Activated T-helper 1 cell treated with anti-CD3 and anti-CD28 coated beads, Interleukin-2, amount 50 U/mL, for 16 hours (primary cell): ENCODE measurements around the gene ELL.

ENCODE experiments used
- DNase-seq, 2 donors: peaks; one replicate each; pipeline ENCODE4 v3.0.0-alpha.2; 2020; ENCODE audit warnings: low read depth in 1 of 2, low spot score in 1 of 2

Gene ELL

GRCh38 chr19:18473003-18473705, 48.7 kb downstream of the ELL start:
- DNase-seq, result no peak

DNA sequence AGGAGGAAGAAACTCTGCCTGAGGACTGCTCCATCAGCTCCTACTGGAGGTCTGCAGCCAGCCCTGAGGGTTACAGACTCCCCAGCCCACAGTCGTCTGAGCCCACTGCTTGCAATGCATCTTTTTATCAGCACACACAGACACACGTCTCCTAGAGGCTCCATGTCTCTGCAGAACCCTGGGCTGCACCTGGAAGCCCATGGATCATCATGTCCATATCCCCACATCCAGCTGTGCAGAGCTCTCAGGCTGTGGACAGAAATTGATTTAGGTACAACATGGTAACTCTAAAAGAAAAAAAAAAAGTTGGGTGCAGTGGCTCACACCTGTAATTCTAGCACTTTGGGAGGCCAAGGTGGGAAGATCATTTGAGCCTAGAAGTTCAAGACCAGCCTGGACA, 51.1 kb downstream of the ELL start:
- no peak for DNase-seq

DNA sequence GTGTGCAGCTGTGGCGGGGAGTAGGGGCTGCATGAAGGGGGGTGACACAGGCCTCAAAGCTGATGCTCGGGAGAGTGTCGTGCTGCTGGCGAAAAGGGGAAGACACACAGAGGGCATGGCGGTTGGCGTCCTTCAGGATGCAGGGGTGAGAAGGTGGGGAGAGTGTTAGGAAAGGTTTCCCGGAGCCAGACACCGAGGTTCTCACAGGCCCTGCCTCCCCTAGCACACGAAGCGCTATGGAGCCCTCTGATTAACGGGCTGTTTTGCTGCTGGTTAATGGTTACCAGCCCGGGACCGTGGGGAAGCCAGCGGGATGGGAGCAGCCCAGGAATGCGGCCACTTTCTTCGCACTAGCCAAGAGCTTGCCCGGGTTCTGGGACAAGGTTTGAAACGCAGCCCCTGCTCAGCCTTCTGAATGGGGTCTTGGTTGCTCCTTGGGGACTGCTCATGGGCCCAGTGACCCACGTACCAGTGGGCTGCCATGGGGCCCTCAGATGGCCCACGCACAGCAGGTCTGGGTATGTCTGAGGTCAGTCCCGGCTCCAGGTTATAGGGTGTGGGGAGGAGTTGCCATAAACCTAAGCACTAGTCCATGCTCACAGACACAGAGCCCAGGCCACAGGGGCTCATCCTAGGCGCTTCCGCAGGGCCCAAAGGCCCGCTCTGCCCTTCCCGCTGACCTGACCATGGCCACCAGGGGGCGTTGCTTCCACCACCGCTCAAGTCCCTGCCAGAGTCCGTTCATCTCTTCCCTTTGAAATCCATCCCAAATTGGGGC, 52.6 kb downstream of the ELL start:
- peak; percentile 45 to 48 for DNase-seq

GRCh38 chr19:18468517-18468916, 53.4 kb downstream of the ELL start:
- DNase-seq, result no peak

GRCh38 chr19:18467978-18468377, 53.9 kb downstream of the ELL start:
- no peak for DNase-seq

GRCh38 chr19:18466354-18466753, 55.5 kb downstream of the ELL start:
- no peak for DNase-seq

DNA sequence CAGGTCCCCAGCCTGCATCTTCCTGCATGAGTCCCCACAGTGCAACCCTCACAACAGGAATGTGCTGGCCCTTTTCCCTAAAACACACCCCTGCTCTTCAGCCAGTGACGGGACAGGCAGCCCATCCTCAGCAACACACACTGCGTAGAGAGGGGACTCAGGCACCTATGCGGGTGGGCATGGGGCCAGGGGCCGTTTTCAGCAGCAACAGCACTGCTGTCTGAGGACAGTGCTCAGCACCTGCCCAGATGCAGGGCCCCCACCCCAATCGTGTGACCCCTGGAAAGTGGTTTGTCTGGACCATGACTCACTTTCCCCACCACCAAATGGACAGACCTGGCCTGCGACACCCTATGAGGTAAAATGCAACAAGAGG, 55.9 kb downstream of the ELL start:
- no peak for DNase-seq

DNA sequence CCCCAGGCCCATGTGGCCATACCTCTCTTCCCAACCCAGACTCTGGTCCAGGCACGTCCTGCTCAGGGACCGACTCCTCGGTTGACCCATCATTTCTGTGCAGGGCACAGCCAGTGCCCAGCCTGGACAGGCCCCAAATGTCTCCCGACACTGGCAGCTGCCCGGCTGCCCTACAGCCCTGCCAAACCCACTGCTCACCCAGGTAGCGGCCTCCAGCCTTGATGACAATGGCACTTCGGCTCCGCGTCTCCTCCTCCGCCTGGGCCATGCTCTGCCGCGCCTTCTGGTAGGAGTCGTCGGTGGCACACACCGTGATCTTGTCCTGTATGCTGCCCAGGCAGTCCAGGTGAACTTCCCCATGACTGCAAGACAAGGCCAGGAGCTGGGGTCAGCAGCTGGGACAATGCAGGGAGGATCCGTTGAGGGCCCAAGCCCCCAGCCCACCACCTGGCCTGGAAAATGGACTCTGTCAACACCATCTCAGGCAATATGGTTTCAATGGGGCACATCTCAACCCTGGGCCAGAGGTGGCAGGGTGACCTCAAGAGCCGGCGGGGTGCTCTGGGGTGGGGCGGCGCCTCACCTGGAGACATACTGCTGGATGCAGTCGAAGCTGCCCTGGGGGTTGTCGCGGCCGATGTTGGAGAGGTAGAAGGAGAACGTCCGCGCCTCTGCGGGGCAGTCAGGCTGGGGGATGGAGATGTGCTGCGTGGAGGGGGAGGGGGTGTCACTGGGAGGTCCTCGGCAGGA, 56.5 kb downstream of the ELL start:
- no peak for DNase-seq

GRCh38 chr19:18464646-18465045, 57.2 kb downstream of the ELL start:
- DNase-seq, result no peak

DNA sequence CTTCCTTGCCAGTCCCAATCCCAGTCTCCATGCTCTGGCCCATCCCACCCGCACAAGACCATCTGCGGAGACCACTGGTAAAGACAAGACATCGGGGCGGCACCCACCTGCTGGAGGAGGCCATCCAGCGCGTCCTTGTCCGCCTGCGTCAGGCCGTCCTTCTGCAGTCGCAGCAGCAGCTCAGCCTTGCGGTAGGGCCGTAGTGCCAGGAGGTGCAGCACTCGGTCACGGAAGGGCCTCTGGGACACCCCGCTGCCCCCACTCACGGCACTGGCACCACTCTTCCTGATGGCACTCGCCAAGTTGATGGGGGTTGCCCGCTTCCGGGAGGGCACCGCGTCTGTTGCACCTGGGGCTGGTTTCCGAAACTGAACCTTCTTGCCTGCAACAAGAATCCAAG, 60.4 kb downstream of the ELL start:
- no peak for DNase-seq

DNA sequence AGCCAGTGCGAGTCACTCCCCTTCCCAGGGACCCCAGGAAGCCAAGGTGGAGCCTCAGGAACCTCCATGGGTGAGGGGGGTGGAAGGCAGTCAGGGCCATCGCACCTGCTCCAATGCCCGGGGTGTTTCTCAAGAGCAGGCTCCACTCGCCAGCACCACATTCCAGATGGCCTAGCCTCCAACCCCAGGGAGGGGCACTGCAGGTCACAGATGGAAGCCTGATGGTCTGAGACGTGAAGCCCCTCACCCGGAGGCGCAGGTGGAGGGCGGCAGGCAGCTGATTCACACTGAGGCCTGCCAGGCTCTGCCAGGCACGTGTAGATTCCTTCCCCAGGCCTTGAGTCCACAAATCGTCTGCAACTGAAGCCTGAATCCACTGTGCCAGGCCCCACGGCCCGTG, 61.0 kb downstream of the ELL start:
- no peak for DNase-seq

- DNase-seq, result no peak
Observed at GRCh38 chr19:18457483-18458331, 64.2 kb downstream of the ELL start.

DNA sequence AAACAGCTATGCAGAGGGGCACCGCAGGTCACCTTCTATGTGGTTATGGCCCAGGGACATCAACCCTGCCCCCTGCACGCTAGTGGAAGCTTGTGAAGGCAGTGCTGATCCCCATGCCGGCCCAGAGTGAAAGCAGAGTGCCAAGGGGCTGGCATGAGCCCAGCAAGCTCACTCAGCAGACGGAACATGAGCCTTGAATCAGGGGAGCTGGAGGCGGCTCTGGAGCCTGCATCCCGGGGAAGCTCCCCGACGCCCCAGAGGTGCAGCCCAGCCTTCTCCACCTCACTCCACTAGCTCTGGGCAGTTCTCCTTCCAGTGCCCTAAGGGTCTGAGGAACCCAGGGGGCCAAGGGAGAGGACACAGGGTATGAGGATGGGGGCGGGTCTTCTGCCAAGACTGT, 64.9 kb downstream of the ELL start:
- no peak for DNase-seq

DNA sequence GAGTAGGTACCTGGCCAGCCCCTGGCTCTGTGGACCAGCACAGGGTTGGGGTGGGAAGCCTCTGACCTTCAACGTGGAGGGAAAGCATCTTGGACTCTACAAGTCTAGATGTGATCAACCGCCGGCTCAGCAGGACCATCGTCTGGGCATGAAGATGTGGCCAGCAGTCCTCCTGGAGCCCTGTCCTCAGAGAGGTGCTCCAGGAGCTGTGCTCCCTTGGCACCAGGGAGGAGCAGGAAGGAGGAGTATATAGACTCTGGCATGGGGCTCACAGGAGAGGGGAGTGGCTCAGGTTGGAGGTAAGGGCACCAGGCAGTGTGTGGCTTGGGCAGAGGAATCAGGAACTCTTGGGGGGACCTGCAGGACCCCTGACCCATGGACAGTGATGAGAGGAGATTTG, 65.6 kb downstream of the ELL start:
- no peak for DNase-seq

DNA sequence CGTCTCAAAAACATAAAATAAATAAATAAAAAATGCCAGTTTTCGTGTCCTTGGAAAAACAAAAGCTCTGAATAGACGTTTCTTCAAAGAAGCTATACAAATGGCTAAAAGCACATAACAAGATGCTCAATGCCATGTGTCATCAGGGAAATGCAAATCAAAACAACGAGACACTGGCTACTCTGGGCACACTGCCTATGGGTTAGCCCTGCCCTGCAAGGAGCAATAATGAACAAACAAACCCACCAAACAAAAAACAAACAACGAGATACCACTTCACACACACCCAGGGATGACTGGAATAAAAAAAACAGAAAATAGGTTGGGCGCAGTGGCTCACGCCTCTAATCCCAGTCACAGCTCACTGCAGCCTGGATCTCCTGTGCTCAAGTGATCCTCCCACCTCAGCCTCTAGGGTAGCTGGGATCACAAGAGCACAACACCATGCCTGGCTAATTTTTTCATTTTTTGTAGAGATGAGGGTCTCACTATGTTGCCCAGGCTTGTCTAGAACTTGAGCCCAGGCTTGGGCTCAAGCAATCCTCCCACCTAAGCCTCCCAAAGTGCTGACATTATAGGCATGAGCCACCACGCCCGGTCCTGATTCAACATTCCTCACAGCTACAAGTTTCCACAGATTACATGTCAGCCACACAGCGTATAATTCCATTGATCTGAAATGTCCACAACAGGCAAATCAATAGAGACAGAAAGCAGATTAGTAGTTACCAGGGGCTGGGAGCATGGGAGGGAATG, 68.4 kb downstream of the ELL start:
- no peak for DNase-seq

DNA sequence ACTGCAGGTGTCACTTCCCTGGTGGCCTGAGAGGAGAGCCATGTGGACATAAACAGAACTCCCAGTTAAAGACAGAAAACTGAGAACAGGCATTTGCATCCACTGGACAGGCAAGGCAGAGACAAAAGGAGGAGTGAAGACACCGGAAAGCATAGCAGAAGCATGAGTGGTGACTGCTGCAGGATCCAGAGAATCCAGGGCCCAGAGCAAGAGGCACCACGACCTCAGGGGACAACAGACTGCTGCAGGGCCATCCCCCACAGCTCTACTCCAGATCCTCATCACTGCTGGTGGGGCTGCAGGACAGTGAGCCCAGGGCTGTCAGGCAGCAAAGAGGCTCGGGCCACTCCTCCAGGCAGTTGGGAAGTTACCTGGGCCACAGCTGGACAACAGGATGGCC, 69.5 kb downstream of the ELL start:
- DNase-seq, result no peak

- DNase-seq, result peak; percentile 79 to 91
Observed at GRCh38 chr19:18450931-18451836, 70.7 kb downstream of the ELL start.

GRCh38 chr19:18450021-18450930, 71.6 kb downstream of the ELL start:
- DNase-seq, result no peak
